Fibroblast of skin of right biceps (primary cell): ENCODE results near the gene TDRD3.
"Not testable (repeated sequence)": the region's sequence is repeated elsewhere in the genome, so short reads cannot be mapped to it uniquely, and the experiment has no call there.

Experiments used
- DNase-seq: peaks from one replicate; pipeline ENCODE4 v3.0.0-alpha.2; 2013

TDRD3 gene

GRCh38 chr13:60396783-60397703, at the start of gene TDRD3:
Gene TDRD3, plus strand, starts transcription at chr13:60397220. Its CDS starts 145 bp downstream, at chr13:60397365.
- DNase-seq, result peak; percentile 89

GRCh38 chr13:60347690-60348089, 49.3 kb upstream of the TDRD3 start:
- no peak for DNase-seq

- no peak for DNase-seq
These were observed 48.9 kb upstream of the TDRD3 start for GRCh38 chr13:60348097-60348496.

- peak; percentile 83 for DNase-seq
These were observed 45.7 kb upstream of the TDRD3 start for GRCh38 chr13:60351326-60351725.

- peak; percentile 48 for DNase-seq
These were observed 45.0 kb upstream of the TDRD3 start for GRCh38 chr13:60351855-60352615.

GRCh38 chr13:60352644-60353043, 44.4 kb upstream of the TDRD3 start:
- DNase-seq, result no peak

- DNase-seq, result no peak
These were observed 42.0 kb upstream of the TDRD3 start for GRCh38 chr13:60355056-60355455.

GRCh38 chr13:60356970-60357369, 40.0 kb upstream of the TDRD3 start:
- DNase-seq, result no peak

GRCh38 chr13:60358453-60358852, 38.6 kb upstream of the TDRD3 start:
- DNase-seq, result no peak

GRCh38 chr13:60363288-60363687, 33.7 kb upstream of the TDRD3 start:
- no peak for DNase-seq

- DNase-seq, result no peak
These were observed 27.8 kb upstream of the TDRD3 start for GRCh38 chr13:60369242-60369641.

GRCh38 chr13:60370343-60370742, 26.7 kb upstream of the TDRD3 start:
- no peak for DNase-seq

- no peak for DNase-seq
These were observed 24.9 kb upstream of the TDRD3 start for GRCh38 chr13:60372141-60372540.

GRCh38 chr13:60379282-60379681, 17.7 kb upstream of the TDRD3 start:
- not testable (repeated sequence) for DNase-seq

- no peak for DNase-seq
These were observed 17.0 kb upstream of the TDRD3 start for GRCh38 chr13:60379837-60380565.

- no peak for DNase-seq
These were observed 12.1 kb upstream of the TDRD3 start for GRCh38 chr13:60384911-60385310.

GRCh38 chr13:60386250-60386649, 10.8 kb upstream of the TDRD3 start:
- DNase-seq, result no peak

GRCh38 chr13:60392131-60392530, 4.9 kb upstream of the TDRD3 start:
- no peak for DNase-seq

GRCh38 chr13:60395971-60396782, 843 bp upstream of the TDRD3 start:
- peak; percentile 93 for DNase-seq

GRCh38 chr13:60397704-60398378, 821 bp downstream of the TDRD3 start:
- peak; percentile 64 for DNase-seq

- DNase-seq, result peak; percentile 2
These were observed 1.4 kb downstream of the TDRD3 start for GRCh38 chr13:60398379-60398891.
